K562 (cell line): ENCODE data around the gene DCAF4. TPM values are rescaled to one million over a fixed set of nuclear protein-coding genes. Genes with fewer than 3 reads are reported as not detected.

ENCODE experiments used
- CHD7 ChIP-seq: fragments of 200-600 bp; sonication (generic); IDR thresholded peaks from one replicate; pipeline ENCODE4 v1.6.1; 2012; ENCODE audit warnings: mild to moderate bottlenecking, low read depth, low read length, inconsistent platforms
- E2F8 ChIP-seq: fragments of 450-650 bp; IDR thresholded peaks from 2 replicates; pipeline ENCODE4 v1.7.1; 2018; ENCODE audit warnings: mild to moderate bottlenecking, low read depth; ENCODE audit not compliant: partially characterized antibody
- KDM2B ChIP-seq: fragments of 250-450 bp; sonication (Bioruptor Pico); IDR thresholded peaks from 2 replicates; pipeline ENCODE4 v1.8.0; 2021; ENCODE audit warnings: mild to moderate bottlenecking, moderate library complexity
- NCOA6 ChIP-seq: fragments of 450-650 bp; IDR thresholded peaks from 2 replicates; pipeline ENCODE4 v1.6.1; 2017; ENCODE audit warnings: mild to moderate bottlenecking
- ZFPM2 ChIP-seq: fragments of 250-450 bp; sonication (Bioruptor Pico); IDR thresholded peaks from 2 replicates; pipeline ENCODE4 v1.5.1; 2022; ENCODE audit warnings: mild to moderate bottlenecking
- ZNF398 ChIP-seq: fragments of 250-450 bp; sonication (Bioruptor Pico); IDR thresholded peaks from 2 replicates; pipeline ENCODE4 v1.8.0; 2021; ENCODE audit warnings: moderate library complexity, mild to moderate bottlenecking, inconsistent platforms
- ZNF695 ChIP-seq: fragments of 450-650 bp; formaldehyde crosslinking; IDR thresholded peaks from 2 replicates; pipeline ENCODE4 v1.4.0; 2020; ENCODE audit warnings: mild to moderate bottlenecking, moderate library complexity
- polyA plus RNA-seq, 8 experiments: library from polyadenylated mRNA; depleted of rRNA in 4 of 8; stranded (reverse) in 5 of 8; unstranded in 3 of 8; fragments of >200 nt; fragmentation: Nextera tagmentation in 2 of 8; fragmentation: Illumina TruSeq in 1 of 8; extraction: Ambion mirVana in 2 of 8; extraction: Trizol in 1 of 8; gene quantifications; 2 replicates each; pipeline versions ENCODE4 v1.2.1 to v1.2.3, GENCODE V29; 2011 to 2014; ENCODE audit warnings: inconsistent platforms in 1 of 8, missing spikeins in 1 of 8
- total RNA-seq, 7 experiments: library from RNA; depleted of rRNA in 6 of 7; stranded (reverse); fragments of >200 nt in 6 of 7; fragmentation: Illumina TruSeq in 2 of 7; extraction: Trizol in 2 of 7; gene quantifications; 2 replicates each; pipeline versions ENCODE4 v1.2.1 to v1.2.3, GENCODE V29; 2011 to 2021; ENCODE audit warnings: low replicate concordance in 1 of 7

The DCAF4 gene
- total and polyA plus RNA-seq, 9 of the 15 experiments (the other 6 are each of a cell fraction or from before 2014, with no cell fraction given) = 2.7 to 49.2 (median 22.9) TPM

GRCh38 chr14:72907886-72908285, 18.4 kb upstream of the DCAF4 start (continued):
- TF ChIP-seq CHD7 = no peak
- TF ChIP-seq E2F8 = no peak
- TF ChIP-seq ZNF695 = no peak
- TF ChIP-seq KDM2B (CRISPR knock-in tag) = no peak
- no peak for TF ChIP-seq NCOA6
- TF ChIP-seq ZNF398 (CRISPR knock-in tag) = no peak
- TF ChIP-seq ZFPM2 (CRISPR knock-in tag) = no peak
